Thyroid gland (tissue), 4 donors: Measurements from ENCODE around the gene MAGI2. TPM values are rescaled to one million over a fixed set of nuclear protein-coding genes. Genes with fewer than 3 reads are reported as not detected.
"Not testable (repeated sequence)": the region's sequence is repeated elsewhere in the genome, so short reads cannot be mapped to it uniquely, and the experiment has no call there.

Experiments
- DNase-seq, 2 donors: peaks; one replicate each; pipeline ENCODE4 v3.0.0-alpha.2; 2019
- H3K27ac ChIP-seq, 3 donors: fragments of 200-600 bp; sonication (generic); 1 replicate in 2 of 3; 2 replicates in 1 of 3; pipeline ENCODE4 v1.5.1; 2016 to 2019; ENCODE audit warnings: mild to moderate bottlenecking in 1 of 3, moderate library complexity in 1 of 3
- H3K27me3 ChIP-seq: fragments of 200-600 bp; sonication (generic); one replicate; pipeline ENCODE4 v1.5.1; 2019
- H3K36me3 ChIP-seq, 2 donors: fragments of 200-600 bp; sonication (generic); one replicate each; pipeline ENCODE4 v1.5.1; 2016 to 2019
- H3K4me1 ChIP-seq, 2 donors: fragments of 200-600 bp; sonication (generic); one replicate each; pipeline ENCODE4 v1.5.1; 2017 to 2019
- H3K4me3 ChIP-seq, 3 donors: fragments of 200-600 bp; sonication (generic); replicated peaks in 1 of 3; 1 replicate in 2 of 3; 2 replicates in 1 of 3; pipeline ENCODE4 v1.5.1; 2016; ENCODE audit warnings: mild to moderate bottlenecking in 1 of 3
- H3K9me3 ChIP-seq: fragments of 200-600 bp; sonication (generic); one replicate; pipeline ENCODE4 v1.5.1; 2017
- POLR2A ChIP-seq, 2 donors: fragments of 450-650 bp; IDR thresholded peaks; one replicate each; pipeline ENCODE4 v1.6.1; 2017; ENCODE audit warnings: antibody characterized with exemption in 2 of 2, mild to moderate bottlenecking in 2 of 2, moderate library complexity in 1 of 2
- WGBS, 2 donors: methylation state at CpG; one replicate each; pipeline ENCODE4 v1.1.5; 2017; 5-methylcytosine and 5-hydroxymethylcytosine counted together
- intact Hi-C: fragments of 100-400 bp; cut with DNase I; formaldehyde crosslinking; loops from one replicate; pipeline ENCODE4 v1.15.1; 2023
- total RNA-seq, 4 donors: library from RNA; depleted of rRNA; stranded (reverse); fragments of >200 nt; gene quantifications; one replicate each; pipeline ENCODE4 v1.2.3, GENCODE V29; 2016
- TF ChIP-seq, protein P1 (sequence below), 6 experiments: fragments of 200-600 bp in 3 of 6; fragments of 450-650 bp in 3 of 6; sonication (generic) in 3 of 6; IDR thresholded peaks; one replicate each; pipeline ENCODE4 v1.5.1; 2016 to 2019; ENCODE audit warnings: antibody characterized with exemption in 6 of 6, mild to moderate bottlenecking in 2 of 6, inconsistent platforms in 1 of 6, moderate library complexity in 1 of 6

The MAGI2 gene
- total RNA-seq, 4 donors from 2014 or later = 20.7 to 31.1 (median 26.0) TPM

DNA sequence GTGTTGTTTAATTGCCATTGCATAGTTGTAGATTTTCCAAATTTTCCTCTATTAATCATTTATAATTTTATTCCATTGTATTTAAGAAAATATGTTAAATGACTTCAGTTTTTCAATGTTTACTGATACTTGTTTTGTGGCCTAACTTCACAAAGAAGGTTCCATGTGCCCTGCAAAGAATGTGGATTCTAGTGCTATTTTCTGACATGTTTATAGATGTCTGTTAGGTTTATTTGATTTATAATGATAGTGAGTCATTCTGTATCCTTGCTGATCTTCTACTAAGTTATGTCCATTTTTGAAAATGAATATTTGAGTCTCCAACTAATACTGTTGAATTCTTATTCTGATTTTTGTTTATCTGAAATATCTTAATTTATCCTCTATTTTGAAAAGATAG, 369.0 kb downstream of the MAGI2 start:
- Histone ChIP-seq H3K36me3 (no peaks in the 10 kb centered on the region), H3K4me3 (no peak overlapping the region), H3K4me1 (no peaks in the 10 kb centered on the region), H3K9me3 (no peaks in the 10 kb centered on the region), H3K27me3 (no peaks in the 10 kb centered on the region), H3K27ac (no peak overlapping the region)
- intact Hi-C loops = no loop called here
- DNase-seq = no peak
- TF ChIP-seq POLR2A (IDR thresholded peaks at IDR 0.05) = no peak
- TF ChIP-seq, protein P1, sequence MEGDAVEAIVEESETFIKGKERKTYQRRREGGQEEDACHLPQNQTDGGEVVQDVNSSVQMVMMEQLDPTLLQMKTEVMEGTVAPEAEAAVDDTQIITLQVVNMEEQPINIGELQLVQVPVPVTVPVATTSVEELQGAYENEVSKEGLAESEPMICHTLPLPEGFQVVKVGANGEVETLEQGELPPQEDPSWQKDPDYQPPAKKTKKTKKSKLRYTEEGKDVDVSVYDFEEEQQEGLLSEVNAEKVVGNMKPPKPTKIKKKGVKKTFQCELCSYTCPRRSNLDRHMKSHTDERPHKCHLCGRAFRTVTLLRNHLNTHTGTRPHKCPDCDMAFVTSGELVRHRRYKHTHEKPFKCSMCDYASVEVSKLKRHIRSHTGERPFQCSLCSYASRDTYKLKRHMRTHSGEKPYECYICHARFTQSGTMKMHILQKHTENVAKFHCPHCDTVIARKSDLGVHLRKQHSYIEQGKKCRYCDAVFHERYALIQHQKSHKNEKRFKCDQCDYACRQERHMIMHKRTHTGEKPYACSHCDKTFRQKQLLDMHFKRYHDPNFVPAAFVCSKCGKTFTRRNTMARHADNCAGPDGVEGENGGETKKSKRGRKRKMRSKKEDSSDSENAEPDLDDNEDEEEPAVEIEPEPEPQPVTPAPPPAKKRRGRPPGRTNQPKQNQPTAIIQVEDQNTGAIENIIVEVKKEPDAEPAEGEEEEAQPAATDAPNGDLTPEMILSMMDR (IDR thresholded peaks at IDR 0.05) = no peak

GRCh38 chr7:79079919-79080554, 373.4 kb downstream of the MAGI2 start:
- TF ChIP-seq, protein P1 (IDR thresholded peaks at IDR 0.05) = no peak
- no peak for TF ChIP-seq POLR2A (IDR thresholded peaks at IDR 0.05)
- H3K36me3 ChIP-seq = no peaks in the 10 kb centered on the region
- H3K27ac ChIP-seq = no peak overlapping the region
- intact Hi-C loops = no loop called here
- no peaks in the 10 kb centered on the region for H3K4me1 ChIP-seq
- no peak overlapping the region for H3K4me3 ChIP-seq
- DNase-seq = no peak
- WGBS, 2 donors = 76 to 78% methylated on average over 4 of the region's 4 CpGs
- H3K27me3 ChIP-seq = no peaks in the 10 kb centered on the region
- no peaks in the 10 kb centered on the region for H3K9me3 ChIP-seq

GRCh38 chr7:79078273-79078672, 375.2 kb downstream of the MAGI2 start:
- TF ChIP-seq, protein P1 (IDR thresholded peaks at IDR 0.05) = no peak
- TF ChIP-seq POLR2A (IDR thresholded peaks at IDR 0.05) = no peak
- no peak overlapping the region for H3K4me3 ChIP-seq
- no peaks in the 10 kb centered on the region for H3K27me3 ChIP-seq
- no peaks in the 10 kb centered on the region for H3K4me1 ChIP-seq
- intact Hi-C loops = no loop called here
- H3K27ac ChIP-seq = no peak overlapping the region
- H3K36me3 ChIP-seq = no peaks in the 10 kb centered on the region
- no peak for DNase-seq
- no peaks in the 10 kb centered on the region for H3K9me3 ChIP-seq
- 27 to 28% methylated on average over 1 of the region's 1 CpG for WGBS, 2 donors

- H3K27me3 ChIP-seq, H3K27ac ChIP-seq, H3K4me1 ChIP-seq, H3K4me3 ChIP-seq, intact Hi-C loops, H3K9me3 ChIP-seq, H3K36me3 ChIP-seq, DNase-seq: not testable (repeated sequence)
- 70 to 74% methylated on average over 5 of the region's 5 CpGs for WGBS, 2 donors
These were observed 382.3 kb downstream of the MAGI2 start for GRCh38 chr7:79071187-79071586.

GRCh38 chr7:79064187-79064823, 389.2 kb downstream of the MAGI2 start:
- no peak for DNase-seq
- WGBS, 2 donors = 78 to 82% methylated on average over 3 of the region's 3 CpGs
- intact Hi-C loops = no loop called here

More at GRCh38 chr7:79064187-79064823, 389.2 kb downstream of the MAGI2 start:
- no peaks in the 10 kb centered on the region for H3K27me3 ChIP-seq
- H3K4me3 ChIP-seq = no peak overlapping the region
- no peaks in the 10 kb centered on the region for H3K9me3 ChIP-seq
- TF ChIP-seq, protein P1 (IDR thresholded peaks at IDR 0.05) = no peak
- TF ChIP-seq POLR2A (IDR thresholded peaks at IDR 0.05) = no peak
- no peak overlapping the region for H3K27ac ChIP-seq
- H3K36me3 ChIP-seq = no peaks in the 10 kb centered on the region
- H3K4me1 ChIP-seq = no peaks in the 10 kb centered on the region
